Colonic mucosa (tissue), 4 donors: ENCODE measurements around the gene TKT. TPM values are rescaled to one million over a fixed set of nuclear protein-coding genes. Genes with fewer than 3 reads are reported as not detected.

Experiments
- DNase-seq: peaks from one replicate; pipeline ENCODE4 v3.0.0-alpha.2; 2020
- H3K27ac ChIP-seq: fragments of 200-600 bp; one replicate; pipeline ENCODE4 v1.8.0; 2021
- H3K27me3 ChIP-seq: fragments of 200-600 bp; one replicate; pipeline ENCODE4 v1.8.0; 2021
- H3K36me3 ChIP-seq: fragments of 200-600 bp; one replicate; pipeline ENCODE4 v1.8.0; 2021
- H3K4me1 ChIP-seq: fragments of 200-600 bp; one replicate; pipeline ENCODE4 v1.8.0; 2021; ENCODE audit warnings: mild to moderate bottlenecking
- H3K4me3 ChIP-seq: fragments of 200-600 bp; one replicate; pipeline ENCODE4 v1.8.0; 2021
- H3K9ac ChIP-seq, 2 donors: one replicate each; pipeline ENCODE4 v1.7.0; 2013; ENCODE audit warnings: control low read depth in 2 of 2, low read depth in 2 of 2, low read length in 2 of 2
- H3K9me3 ChIP-seq: fragments of 200-600 bp; one replicate; pipeline ENCODE4 v1.8.0; 2021
- CTCF ChIP-seq: fragments of 200-600 bp; IDR thresholded peaks from one replicate; pipeline ENCODE4 v1.8.0; 2022; ENCODE audit warnings: antibody characterized with exemption, mild to moderate bottlenecking
- intact Hi-C: fragments of 100-400 bp; cut with DNase I; formaldehyde crosslinking; loops from one replicate; pipeline ENCODE4 v1.14.1; 2022
- total RNA-seq, 2 donors: library from RNA; stranded (reverse); fragmentation: NEBNext Ultra II Directional in 1 of 2; extraction: Animal tissue kit (Norgen Biotek cat#: 25700) in 1 of 2; gene quantifications; one replicate each; pipeline ENCODE4 v1.2.1, GENCODE V29; 2021
- donor health status: healthy.
- donor health status: DM: no; HTN: no; CAD: no.
- donor health status: DM: no; HTN: no; CAD: no.

Gene TKT
- total RNA-seq, 2 donors from 2014 or later, result 315 to 393 TPM

GRCh38 chr3:53267766-53268165 is 11.9 kb upstream of the TKT start:
- Histone ChIP-seq H3K9ac (no peak overlapping the region), H3K36me3 (no peaks in the 10 kb centered on the region), H3K9me3 (no peaks in the 10 kb centered on the region), H3K27ac (no peak overlapping the region), H3K4me3 (no peak overlapping the region), H3K4me1 (peaks cover 6% of the 10 kb centered on the region), H3K27me3 (no peaks in the 10 kb centered on the region)
- no peak for DNase-seq
- intact Hi-C loops, result no loop called here
- no peak for TF ChIP-seq CTCF

DNA sequence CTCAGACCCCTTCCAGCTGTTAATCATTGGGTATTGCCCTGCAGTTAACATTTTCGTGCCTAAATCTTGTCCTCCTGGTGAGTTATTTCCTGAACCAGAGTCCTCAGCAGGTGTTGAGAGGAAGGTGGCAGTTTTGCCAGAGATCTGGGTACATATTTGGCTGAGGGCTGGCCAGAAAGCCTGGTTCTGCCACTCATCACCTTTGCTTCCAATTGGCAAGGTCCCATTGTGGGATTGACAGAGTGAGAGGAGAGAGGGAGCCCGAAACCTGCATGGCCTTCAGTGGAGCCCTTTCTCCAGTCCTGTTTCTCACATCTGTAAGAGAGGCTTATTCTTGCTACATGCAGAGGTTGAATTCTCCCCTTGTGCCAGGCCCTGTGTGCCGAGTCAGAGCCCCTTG is 8.9 kb upstream of the TKT start:
- H3K36me3 ChIP-seq, result no peaks in the 10 kb centered on the region
- no peak overlapping the region for H3K4me3 ChIP-seq
- no peak overlapping the region for H3K9ac ChIP-seq
- no peak overlapping the region for H3K27ac ChIP-seq
- DNase-seq, result no peak
- intact Hi-C loops, result no loop called here
- no peaks in the 10 kb centered on the region for H3K27me3 ChIP-seq
- no peaks in the 10 kb centered on the region for H3K9me3 ChIP-seq
- H3K4me1 ChIP-seq, result no peaks in the 10 kb centered on the region
- no peak for TF ChIP-seq CTCF

DNA sequence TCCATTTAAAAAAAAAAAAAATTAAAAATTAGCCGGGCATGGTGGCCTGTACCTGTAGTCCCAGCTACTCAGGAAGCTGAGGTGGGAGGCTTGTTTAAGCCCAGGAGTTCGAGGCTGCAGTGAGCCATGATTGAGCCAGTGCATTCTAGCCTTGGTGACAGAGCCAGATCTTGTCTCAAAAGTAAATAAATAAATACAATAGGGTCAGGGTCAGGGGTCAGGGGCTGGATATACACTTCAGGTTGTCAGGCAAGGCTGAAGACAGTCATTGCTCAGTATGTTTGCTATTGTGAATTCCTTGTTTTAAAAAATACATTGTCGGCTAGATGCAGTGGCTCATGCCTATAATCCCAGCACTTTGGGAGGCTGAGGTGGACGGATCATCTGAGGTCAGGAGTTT is 8.1 kb upstream of the TKT start:
- Histone ChIP-seq H3K36me3 (no peaks in the 10 kb centered on the region), H3K9me3 (no peaks in the 10 kb centered on the region), H3K9ac (no peak overlapping the region), H3K27ac (no peak overlapping the region), H3K27me3 (no peaks in the 10 kb centered on the region), H3K4me1 (no peaks in the 10 kb centered on the region), H3K4me3 (no peak overlapping the region)
- intact Hi-C loops, result no loop called here
- DNase-seq, result no peak
- TF ChIP-seq CTCF, result no peak

GRCh38 chr3:53261712-53262111 is 5.9 kb upstream of the TKT start:
- Histone ChIP-seq H3K4me1 (no peaks in the 10 kb centered on the region), H3K27ac (no peak overlapping the region), H3K4me3 (no peak overlapping the region), H3K9me3 (no peaks in the 10 kb centered on the region), H3K9ac (no peak overlapping the region), H3K36me3 (no peaks in the 10 kb centered on the region), H3K27me3 (no peaks in the 10 kb centered on the region)
- DNase-seq, result no peak
- intact Hi-C loops, result no loop called here
- TF ChIP-seq CTCF, result no peak

DNA sequence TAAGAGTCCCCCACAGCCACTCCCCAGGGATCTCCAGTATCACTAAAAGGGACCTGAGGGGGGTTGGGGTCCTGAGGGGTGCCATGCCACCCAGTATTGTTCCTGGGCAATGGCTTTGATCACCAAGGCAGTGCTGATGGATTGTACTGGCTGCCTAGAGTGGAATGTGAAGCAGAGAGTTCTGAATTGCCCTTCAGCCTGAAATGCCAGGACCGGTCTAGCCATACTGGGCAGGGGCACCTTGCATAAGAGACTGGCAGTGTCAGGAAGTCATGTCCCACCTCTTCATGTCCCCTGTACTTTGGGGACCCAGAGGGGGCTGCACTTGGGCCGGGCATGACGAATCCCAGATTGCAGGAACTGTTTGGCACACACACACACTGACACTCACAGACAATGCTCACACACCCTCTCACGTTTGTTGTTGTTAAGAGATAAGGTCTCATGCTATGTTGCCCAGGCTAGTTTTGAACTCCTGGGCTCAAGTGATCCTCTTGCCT is 4.5 kb upstream of the TKT start:
- H3K27me3 ChIP-seq, result no peaks in the 10 kb centered on the region
- H3K36me3 ChIP-seq, result no peaks in the 10 kb centered on the region
- H3K4me3 ChIP-seq, result no peak overlapping the region
- intact Hi-C loops, result no loop called here
- no peak overlapping the region for H3K9ac ChIP-seq
- no peaks in the 10 kb centered on the region for H3K4me1 ChIP-seq
- no peak for DNase-seq
- no peak overlapping the region for H3K27ac ChIP-seq
- H3K9me3 ChIP-seq, result no peaks in the 10 kb centered on the region
- no peak for TF ChIP-seq CTCF
